Activated CD4-positive, alpha-beta memory T cell treated with anti-CD3 and anti-CD28 coated beads, Interleukin-2, amount 10 ng/mL, durations not matched to agents 7 days and 5 days (primary cell): ENCODE results near the gene CDH15. TPM values are rescaled to one million over a fixed set of nuclear protein-coding genes. Genes with fewer than 3 reads are reported as not detected.
"Not testable (repeated sequence)": the region's sequence is repeated elsewhere in the genome, so short reads cannot be mapped to it uniquely, and the experiment has no call there.

Experiments used
- CTCF ChIA-PET: fragments of 350-600 bp; sonication (Branson Sonifier 250); formaldehyde crosslinking; loops from one replicate; lab custom pipeline; 2021; ENCODE audit warnings: antibody characterized with exemption, inconsistent platforms; lab: Charles Lee
- POLR2A ChIA-PET: fragments of 350-600 bp; sonication (Branson Sonifier 250); formaldehyde crosslinking; loops from one replicate; lab custom pipeline; 2021; ENCODE audit warnings: antibody characterized with exemption; lab: Charles Lee
- DNase-seq: peaks from one replicate; pipeline ENCODE4 v3.0.0-alpha.2; 2020
- H3K27ac Mint-ChIP-seq: one replicate; pipeline ENCODE4 v1.8.0; 2021; ENCODE audit warnings: mild to moderate bottlenecking, mixed read lengths
- H3K27me3 Mint-ChIP-seq: one replicate; pipeline ENCODE4 v1.8.0; 2021; ENCODE audit warnings: mixed read lengths
- H3K36me3 Mint-ChIP-seq: one replicate; pipeline ENCODE4 v1.8.0; 2021; ENCODE audit warnings: low read depth, mixed read lengths
- H3K4me1 Mint-ChIP-seq: one replicate; pipeline ENCODE4 v1.8.0; 2021; ENCODE audit warnings: mixed read lengths
- H3K4me3 Mint-ChIP-seq: one replicate; pipeline ENCODE4 v1.8.0; 2021; ENCODE audit warnings: mild to moderate bottlenecking, mixed read lengths
- H3K9me3 Mint-ChIP-seq: one replicate; pipeline ENCODE4 v1.8.0; 2021; ENCODE audit warnings: mixed read lengths
- total RNA-seq, 2 experiments: library from RNA; stranded (reverse); gene quantifications; one replicate each; pipeline ENCODE4 v1.2.3, GENCODE V29; 2021

CDH15 gene
- total RNA-seq, 2 experiments from 2014 or later: not detected

- CTCF ChIA-PET, H3K27ac Mint-ChIP-seq, H3K27me3 Mint-ChIP-seq, H3K36me3 Mint-ChIP-seq, H3K4me3 Mint-ChIP-seq, H3K4me1 Mint-ChIP-seq, DNase-seq, H3K9me3 Mint-ChIP-seq: not testable (repeated sequence)
- POLR2A ChIA-PET: interaction anchor here (0.8 kb wide), 1 partner anchor 32 kb away, joined by 4 read pairs; the partner anchor contains the start of gene ZNF778
Observed at GRCh38 chr16:89185887-89186592, 14.5 kb downstream of the CDH15 start.

DNA sequence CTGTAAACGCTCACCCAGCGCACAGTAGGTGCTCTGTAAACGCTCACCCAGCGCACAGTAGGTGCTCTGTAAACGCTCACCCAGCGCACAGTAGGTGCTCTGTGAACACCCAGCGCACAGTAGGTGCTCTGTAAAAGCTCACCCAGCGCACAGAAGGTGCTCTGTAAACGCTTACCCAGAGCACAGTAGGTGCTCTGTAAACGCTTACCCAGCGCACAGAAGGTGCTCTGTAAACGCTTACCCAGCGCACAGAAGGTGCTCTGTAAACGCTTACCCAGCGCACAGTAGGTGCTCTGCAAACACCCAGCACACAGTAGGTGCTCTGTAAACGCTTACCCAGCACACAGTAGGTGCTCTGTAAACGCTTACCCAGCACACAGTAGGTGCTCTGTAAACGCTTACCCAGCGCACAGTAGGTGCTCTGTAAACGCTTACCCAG, 15.1 kb downstream of the CDH15 start:
- H3K27me3 Mint-ChIP-seq, H3K36me3 Mint-ChIP-seq, DNase-seq, POLR2A ChIA-PET, H3K4me3 Mint-ChIP-seq, H3K27ac Mint-ChIP-seq, H3K9me3 Mint-ChIP-seq, H3K4me1 Mint-ChIP-seq, CTCF ChIA-PET: not testable (repeated sequence)

DNA sequence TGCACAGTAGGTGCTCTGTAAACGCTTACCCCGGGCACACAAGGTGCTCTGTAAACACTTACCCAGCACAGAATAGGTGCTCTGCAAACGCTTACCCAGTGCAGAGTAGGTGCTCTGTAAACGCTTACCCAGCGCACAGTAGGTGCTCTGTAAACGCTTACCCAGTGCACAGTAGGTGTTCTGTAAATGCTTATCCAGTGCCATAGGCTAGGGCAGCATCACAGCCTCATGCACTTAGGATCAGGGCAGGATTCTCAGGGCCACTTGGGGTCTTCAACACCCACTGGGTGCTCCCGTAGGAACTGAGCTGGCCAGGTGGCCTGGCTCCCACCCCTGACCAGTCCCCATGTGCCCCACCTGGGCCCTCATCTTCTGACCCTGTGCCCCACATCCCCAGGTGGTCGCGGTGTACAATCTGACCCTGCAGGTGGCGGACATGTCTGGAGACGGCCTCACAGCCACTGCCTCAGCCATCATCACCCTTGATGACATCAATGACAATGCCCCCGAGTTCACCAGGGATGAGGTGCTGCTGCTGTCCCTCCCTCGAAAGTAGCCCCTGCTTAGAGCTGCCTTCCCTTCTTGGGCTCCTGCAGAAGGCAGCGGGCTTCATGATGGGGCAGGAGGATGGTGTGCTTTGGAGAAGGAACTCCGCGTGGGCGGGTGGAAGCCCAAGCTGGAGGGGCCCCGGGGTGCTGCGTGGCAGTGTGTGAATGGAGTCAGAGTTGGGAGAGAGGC, 15.7 kb downstream of the CDH15 start:
- no peaks in the 10 kb centered on the region for H3K36me3 Mint-ChIP-seq
- no peak overlapping the region for H3K4me3 Mint-ChIP-seq
- H3K27me3 Mint-ChIP-seq: peaks cover 3% of the 10 kb centered on the region
- ChIA-PET POLR2A (no interaction called here), CTCF (no interaction called here)
- no peaks in the 10 kb centered on the region for H3K9me3 Mint-ChIP-seq
- no peak overlapping the region for H3K27ac Mint-ChIP-seq
- DNase-seq: peak; percentile 44
- H3K4me1 Mint-ChIP-seq: no peaks in the 10 kb centered on the region

DNA sequence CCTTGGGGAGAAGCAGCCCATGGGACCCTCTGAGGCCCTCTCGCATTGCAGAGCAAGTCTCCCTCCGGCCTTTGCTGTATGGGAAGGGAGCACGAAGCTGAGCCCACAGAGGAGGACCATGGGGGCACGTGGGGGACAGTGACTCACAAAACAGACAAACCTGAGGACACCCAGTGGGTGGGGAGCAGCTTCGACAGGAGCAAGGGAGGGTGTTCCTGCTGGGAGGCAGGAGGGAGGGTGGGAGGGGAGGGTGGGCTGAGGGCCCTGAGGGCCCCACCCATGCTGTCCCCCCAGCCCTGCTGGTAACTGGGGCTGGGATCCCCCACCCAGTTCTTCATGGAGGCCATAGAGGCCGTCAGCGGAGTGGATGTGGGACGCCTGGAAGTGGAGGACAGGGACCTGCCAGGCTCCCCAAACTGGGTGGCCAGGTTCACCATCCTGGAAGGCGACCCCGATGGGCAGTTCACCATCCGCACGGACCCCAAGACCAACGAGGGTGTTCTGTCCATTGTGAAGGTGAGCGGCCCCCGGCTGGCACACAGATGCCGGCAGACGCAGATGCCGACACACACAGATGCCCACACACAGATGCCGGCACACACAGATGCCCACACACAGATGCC, 16.3 kb downstream of the CDH15 start:
- Mint-ChIP-seq H3K4me3 (no peak overlapping the region), H3K4me1 (no peaks in the 10 kb centered on the region), H3K36me3 (no peaks in the 10 kb centered on the region), H3K27me3 (peaks cover 3% of the 10 kb centered on the region), H3K27ac (no peak overlapping the region), H3K9me3 (no peaks in the 10 kb centered on the region)
- ChIA-PET POLR2A (no interaction called here), CTCF (no interaction called here)
- no peak for DNase-seq

- H3K4me1 Mint-ChIP-seq, H3K27me3 Mint-ChIP-seq, H3K9me3 Mint-ChIP-seq, H3K27ac Mint-ChIP-seq, H3K4me3 Mint-ChIP-seq, DNase-seq, H3K36me3 Mint-ChIP-seq, POLR2A ChIA-PET, CTCF ChIA-PET: not testable (repeated sequence)
Observed at GRCh38 chr16:89188471-89189357, 17.2 kb downstream of the CDH15 start.

DNA sequence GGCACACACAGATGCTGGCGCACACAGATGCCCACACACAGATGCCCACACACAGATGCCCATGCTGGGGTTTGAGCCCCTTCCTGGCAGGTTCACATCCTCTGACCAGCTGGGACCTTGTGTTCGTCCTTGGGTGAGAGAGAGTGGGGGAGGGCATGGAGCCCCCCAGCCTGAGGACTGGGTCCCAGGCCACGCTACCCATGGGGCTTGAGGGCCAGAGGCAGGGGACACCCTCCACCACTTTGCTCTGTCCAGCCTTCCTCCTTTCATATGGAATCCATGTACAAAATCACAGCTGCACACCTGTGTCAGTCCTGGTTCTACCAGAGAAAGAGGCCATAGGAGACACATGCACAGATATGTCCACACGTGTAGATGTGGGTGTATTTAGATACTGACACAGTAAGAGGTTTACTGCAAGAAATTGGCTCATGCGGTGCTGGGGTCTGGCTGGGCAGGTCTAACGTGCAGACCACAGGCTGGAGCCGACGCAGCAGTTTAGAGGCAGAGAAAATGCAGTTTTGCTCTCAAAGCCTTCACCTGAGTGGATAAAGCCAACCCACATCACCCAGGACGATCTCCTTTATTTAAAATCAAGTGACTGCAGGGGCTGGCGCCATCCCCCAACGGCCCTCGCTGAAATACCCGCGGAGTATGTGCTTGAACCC, 17.9 kb downstream of the CDH15 start:
- Mint-ChIP-seq H3K4me3 (no peak overlapping the region), H3K27ac (no peak overlapping the region), H3K36me3 (no peaks in the 10 kb centered on the region), H3K4me1 (no peaks in the 10 kb centered on the region), H3K27me3 (peaks cover 3% of the 10 kb centered on the region), H3K9me3 (no peaks in the 10 kb centered on the region)
- CTCF ChIA-PET: no interaction called here
- no peak for DNase-seq
- POLR2A ChIA-PET: no interaction called here

GRCh38 chr16:89190150-89190958, 18.8 kb downstream of the CDH15 start:
- H3K36me3 Mint-ChIP-seq: no peaks in the 10 kb centered on the region
- H3K27ac Mint-ChIP-seq: no peak overlapping the region
- DNase-seq: no peak
- ChIA-PET CTCF (no interaction called here), POLR2A (no interaction called here)
- H3K27me3 Mint-ChIP-seq: peaks cover 3% of the 10 kb centered on the region
- H3K4me3 Mint-ChIP-seq: no peak overlapping the region
- no peaks in the 10 kb centered on the region for H3K9me3 Mint-ChIP-seq
- H3K4me1 Mint-ChIP-seq: no peaks in the 10 kb centered on the region

- H3K27me3 Mint-ChIP-seq: peaks cover 3% of the 10 kb centered on the region
- POLR2A ChIA-PET: no interaction called here
- no peaks in the 10 kb centered on the region for H3K36me3 Mint-ChIP-seq
- H3K4me3 Mint-ChIP-seq: no peak overlapping the region
- no peaks in the 10 kb centered on the region for H3K9me3 Mint-ChIP-seq
- no peaks in the 10 kb centered on the region for H3K4me1 Mint-ChIP-seq
- no peak overlapping the region for H3K27ac Mint-ChIP-seq
- CTCF ChIA-PET: no interaction called here
- DNase-seq: no peak
Observed at GRCh38 chr16:89191033-89191900, 19.7 kb downstream of the CDH15 start.

DNA sequence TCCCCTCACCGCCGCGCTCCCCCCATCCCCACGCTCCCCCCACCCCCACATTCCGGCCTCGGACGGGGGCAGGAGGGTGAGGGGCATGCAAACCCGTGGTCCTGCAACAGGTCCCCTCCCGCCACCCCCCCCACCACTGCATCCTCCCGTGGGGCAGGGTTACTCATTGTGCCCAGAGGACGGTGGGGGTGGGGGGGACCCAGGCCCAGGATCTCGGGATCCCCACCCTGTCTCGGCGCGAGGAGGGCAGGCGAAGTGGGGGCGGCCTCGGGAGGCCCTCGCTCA, 20.3 kb downstream of the CDH15 start:
- no peaks in the 10 kb centered on the region for H3K9me3 Mint-ChIP-seq
- ChIA-PET POLR2A (no interaction called here), CTCF (no interaction called here)
- H3K27ac Mint-ChIP-seq: no peak overlapping the region
- peaks cover 3% of the 10 kb centered on the region for H3K27me3 Mint-ChIP-seq
- H3K4me1 Mint-ChIP-seq: no peaks in the 10 kb centered on the region
- H3K36me3 Mint-ChIP-seq: no peaks in the 10 kb centered on the region
- no peak for DNase-seq
- no peak overlapping the region for H3K4me3 Mint-ChIP-seq

DNA sequence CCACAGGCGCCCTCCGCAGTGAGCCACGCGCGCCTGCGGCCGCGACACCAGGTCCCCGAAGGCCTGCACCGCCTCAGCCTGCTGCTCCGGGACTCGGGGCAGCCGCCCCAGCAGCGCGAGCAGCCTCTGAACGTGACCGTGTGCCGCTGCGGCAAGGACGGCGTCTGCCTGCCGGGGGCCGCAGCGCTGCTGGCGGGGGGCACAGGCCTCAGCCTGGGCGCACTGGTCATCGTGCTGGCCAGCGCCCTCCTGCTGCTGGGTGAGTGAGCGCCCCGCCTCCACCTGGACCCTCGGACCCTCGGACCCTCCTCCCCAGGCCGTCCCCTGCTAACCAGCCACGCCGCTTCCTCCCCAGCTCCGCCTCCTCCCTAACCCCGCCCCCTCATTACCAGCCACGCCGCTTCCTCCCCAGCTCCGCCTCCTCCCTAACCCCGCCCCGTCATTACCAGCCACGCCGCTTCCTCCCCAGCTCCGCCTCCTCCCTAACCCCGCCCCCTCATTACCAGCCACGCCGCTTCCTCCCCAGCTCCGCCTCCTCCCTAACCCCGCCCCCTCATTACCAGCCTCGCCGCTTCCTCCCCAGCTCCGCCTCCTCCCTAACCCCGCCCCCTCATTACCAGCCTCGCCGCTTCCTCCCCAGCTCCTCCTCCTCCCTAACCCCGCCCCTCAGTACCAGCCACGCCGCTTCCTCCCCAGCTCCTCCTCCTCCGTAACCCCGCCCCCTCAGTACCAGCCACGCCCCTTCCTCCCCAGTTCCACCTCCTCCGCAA, 20.8 kb downstream of the CDH15 start:
- H3K36me3 Mint-ChIP-seq, H3K9me3 Mint-ChIP-seq, H3K4me1 Mint-ChIP-seq, H3K27ac Mint-ChIP-seq, H3K4me3 Mint-ChIP-seq, H3K27me3 Mint-ChIP-seq: not testable (repeated sequence)
- DNase-seq: peak; percentile 71
- POLR2A ChIA-PET: interaction anchor here (0.9 kb wide), 1 partner anchor 48 kb away, joined by 3 read pairs; no protein-coding TSS in a partner anchor
- CTCF ChIA-PET: interaction anchor here (0.6 kb wide), 1 partner anchor 123 kb away, joined by 3 read pairs; no protein-coding TSS in a partner anchor
